Mesenteric fat pad (tissue), 1 donor: Measurements from ENCODE around the gene ELOVL7. TPM values are rescaled to one million over a fixed set of nuclear protein-coding genes. Genes with fewer than 3 reads are reported as not detected.
"Not testable (repeated sequence)": the region's sequence is repeated elsewhere in the genome, so short reads cannot be mapped to it uniquely, and the experiment has no call there.

Experiments used
- DNase-seq: peaks from one replicate; pipeline ENCODE4 v3.0.0-alpha.2; 2020; ENCODE audit warnings: low spot score
- total RNA-seq: library from RNA; stranded (reverse); fragmentation: NEBNext Ultra II Directional; extraction: Animal tissue kit (Norgen Biotek cat#: 25700); gene quantifications from one replicate; pipeline ENCODE4 v1.2.1, GENCODE V29; 2021
- donor health status: DM: yes; HTN: yes; CAD: no.

Gene ELOVL7
- total RNA-seq, 1 donor from 2014 or later, result 5.6 TPM

DNA sequence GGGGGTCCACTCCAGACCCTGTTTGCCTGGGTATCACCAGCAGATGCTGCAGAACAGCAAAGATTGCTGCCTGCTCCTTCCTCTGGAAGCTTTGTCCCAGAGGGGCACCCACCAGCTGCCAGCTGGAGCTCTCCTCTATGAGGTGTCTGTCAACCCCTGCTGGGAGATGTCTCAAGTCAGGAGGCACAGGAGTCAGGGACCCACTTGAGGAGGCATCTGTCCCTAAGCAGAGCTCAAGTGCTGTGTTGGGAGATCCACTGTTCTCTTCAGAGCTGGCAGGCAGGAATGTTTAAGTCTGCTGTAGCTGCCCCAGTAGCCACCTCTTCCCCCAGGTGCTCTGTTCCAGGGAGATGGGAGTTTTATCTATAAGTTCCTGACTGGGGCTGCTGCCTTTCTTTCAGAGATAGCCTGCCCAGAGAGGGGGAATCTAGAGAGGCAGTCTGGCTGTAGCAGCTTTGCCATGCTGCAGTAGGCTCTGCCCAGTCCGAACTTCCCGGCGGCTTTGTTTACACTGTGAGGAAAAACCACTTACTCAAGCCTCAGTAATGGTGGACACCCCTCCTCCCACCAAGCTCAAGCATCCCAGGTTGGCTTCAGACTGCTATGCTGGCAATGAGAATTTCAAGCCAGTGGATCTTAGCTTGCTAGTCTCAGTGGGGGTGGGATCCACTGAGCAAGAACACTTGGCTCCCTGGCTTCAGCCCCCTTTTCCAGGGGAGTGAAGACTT is 128.7 kb downstream of the ELOVL7 start:
- not testable (repeated sequence) for DNase-seq

DNA sequence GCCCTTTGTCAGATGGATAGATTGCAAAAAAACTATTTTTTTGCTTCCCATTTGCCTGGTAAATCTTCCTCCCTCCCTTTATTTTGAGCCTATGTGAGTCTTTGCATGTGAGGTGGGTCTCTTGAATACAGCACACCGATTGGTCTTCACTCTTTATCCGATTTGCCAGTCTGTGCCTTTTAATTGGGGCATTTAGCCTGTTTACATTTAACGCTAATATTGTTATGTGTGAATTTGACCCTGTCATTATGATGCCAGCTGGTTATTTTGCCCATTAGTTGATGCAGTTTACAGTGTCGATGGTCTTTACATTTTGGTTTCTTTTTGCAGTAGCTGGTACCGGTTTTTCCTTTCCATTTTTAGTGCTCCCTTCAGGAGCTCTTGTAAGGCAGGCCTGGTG is 131.1 kb downstream of the ELOVL7 start:
- DNase-seq, result no peak

DNA sequence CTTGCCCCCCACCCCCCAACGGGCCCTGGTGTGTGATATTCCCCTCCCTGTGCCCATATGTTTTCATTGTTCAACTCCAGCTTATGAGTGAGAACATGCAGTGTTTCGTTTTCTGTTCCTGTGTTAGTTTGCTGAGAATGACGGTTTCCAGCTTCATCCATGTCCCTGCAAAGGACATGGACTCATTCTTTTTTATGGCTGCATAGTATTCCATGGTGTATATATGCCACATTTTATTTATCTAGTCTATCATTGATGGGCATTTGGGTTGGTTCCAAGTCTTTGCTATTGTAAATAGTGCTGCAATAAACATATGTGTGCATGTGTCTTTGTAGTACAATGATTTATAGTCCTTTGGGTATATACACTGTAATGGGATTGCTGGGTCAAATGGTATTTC is 132.2 kb downstream of the ELOVL7 start:
- not testable (repeated sequence) for DNase-seq

GRCh38 chr5:60710362-60710761 is 133.7 kb downstream of the ELOVL7 start:
- no peak for DNase-seq

DNA sequence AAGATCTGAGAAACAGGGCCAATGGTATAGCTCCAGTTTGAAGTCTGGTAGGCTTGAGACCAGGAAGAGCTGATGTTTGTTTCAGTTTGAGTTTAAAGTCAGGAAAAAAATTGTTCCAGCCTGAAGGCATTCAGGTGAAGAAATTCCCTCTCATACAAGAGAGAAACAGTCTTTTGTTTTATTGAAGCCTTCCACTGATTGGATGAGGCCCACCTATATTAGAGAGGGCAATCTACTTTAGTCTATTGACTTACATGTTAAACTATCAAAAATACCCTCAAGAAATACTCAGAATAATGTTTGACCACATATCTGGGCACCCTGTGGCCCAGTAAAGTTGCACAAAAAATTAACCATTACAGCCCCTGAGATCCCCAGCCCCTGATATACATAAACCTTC is 138.9 kb downstream of the ELOVL7 start:
- no peak for DNase-seq

GRCh38 chr5:60703944-60704343 is 140.1 kb downstream of the ELOVL7 start:
- DNase-seq, result no peak

Other genes with a start within 250 kb of the ELOVL7 start
- gene DEPDC1B, start 144.1 kb downstream of the ELOVL7 start, total RNA-seq, result 0.35 TPM
- 8.0 TPM for gene ERCC8, start 100.8 kb upstream of the ELOVL7 start, total RNA-seq
- 36.2 TPM for gene NDUFAF2, start 100.9 kb upstream of the ELOVL7 start, total RNA-seq